Measurements from ENCODE around the gene CLCN2. TPM values are rescaled to one million over a fixed set of nuclear protein-coding genes. Genes with fewer than 3 reads are reported as not detected.

The CLCN2 gene
- total RNA-seq, 1 donor from 2014 or later = 9.0 TPM

- H3K27ac ChIP-seq (ENCODE audit: low read depth, low read length) = no peak overlapping the region
- Mint-ChIP-seq H3K4me1 (ENCODE audit: low read depth, unreplicated experiment) (no peaks in the 10 kb centered on the region), H3K4me3 (ENCODE audit: unreplicated experiment) (no peak overlapping the region), H3K36me3 (ENCODE audit: low read depth, unreplicated experiment) (peaks cover 5% of the 10 kb centered on the region), H3K9me3 (ENCODE audit: unreplicated experiment) (no peaks in the 10 kb centered on the region), H3K27ac (ENCODE audit: unreplicated experiment) (no peak overlapping the region), H3K27me3 (ENCODE audit: low read depth, unreplicated experiment) (peaks cover 61% of the 10 kb centered on the region)
- no peak overlapping the region for H2AFZ ChIP-seq (ENCODE audit: low read depth, low read length)
- H3K4me3 ChIP-seq (ENCODE audit: insufficient read depth, low read depth, low read length) = no peak overlapping the region
- H3K4me1 ChIP-seq (ENCODE audit: insufficient read depth, low read length) = no peaks in the 10 kb centered on the region
- TF ChIP-seq CTCF (IDR thresholded peaks at IDR 0.05; ENCODE audit: insufficient read depth, low read depth, low read length) (no peak), EZH2 (IDR thresholded peaks at IDR 0.05; ENCODE audit: insufficient read depth, low read length) (no peak)
- FAIRE-seq = no peak
- H3K9me3 ChIP-seq (ENCODE audit: insufficient read depth, low read depth, low read length) = no peaks in the 10 kb centered on the region
- H3K79me2 ChIP-seq (ENCODE audit: insufficient read depth, low read length) = no peaks in the 10 kb centered on the region
- peaks cover 27% of the 10 kb centered on the region for H3K27me3 ChIP-seq (ENCODE audit: insufficient read depth, low read length)
- no peak overlapping the region for H3K4me2 ChIP-seq (ENCODE audit: low read length)
- H3K36me3 ChIP-seq (ENCODE audit: insufficient read depth, low read length) = no peaks in the 10 kb centered on the region
- H4K20me1 ChIP-seq (ENCODE audit: insufficient read depth, low read length) = no peaks in the 10 kb centered on the region
- no peak for DNase-seq (ENCODE audit: low read depth)
- H3K9ac ChIP-seq (ENCODE audit: low read length) = no peak overlapping the region
These were observed 24.8 kb upstream of the CLCN2 start for GRCh38 chr3:184386047-184386806.

- no peak for DNase-seq (ENCODE audit: low read depth)
- peaks cover 53% of the 10 kb centered on the region for H3K27me3 Mint-ChIP-seq (ENCODE audit: low read depth, unreplicated experiment)
- Histone ChIP-seq H3K4me2 (ENCODE audit: low read length) (no peak overlapping the region), H3K9me3 (ENCODE audit: insufficient read depth, low read depth, low read length) (no peaks in the 10 kb centered on the region), H3K4me1 (ENCODE audit: insufficient read depth, low read length) (peaks cover 5% of the 10 kb centered on the region), H3K9ac (ENCODE audit: low read length) (no peak overlapping the region), H3K27me3 (ENCODE audit: insufficient read depth, low read length) (peaks cover 26% of the 10 kb centered on the region), H3K27ac (ENCODE audit: low read depth, low read length) (no peak overlapping the region), H3K4me3 (ENCODE audit: insufficient read depth, low read depth, low read length) (no peak overlapping the region), H3K36me3 (ENCODE audit: insufficient read depth, low read length) (no peaks in the 10 kb centered on the region), H2AFZ (ENCODE audit: low read depth, low read length) (no peak overlapping the region), H3K79me2 (ENCODE audit: insufficient read depth, low read length) (no peaks in the 10 kb centered on the region), H4K20me1 (ENCODE audit: insufficient read depth, low read length) (no peaks in the 10 kb centered on the region)
- no peak for FAIRE-seq
- H3K4me1 Mint-ChIP-seq (ENCODE audit: low read depth, unreplicated experiment) = no peaks in the 10 kb centered on the region
- H3K9me3 Mint-ChIP-seq (ENCODE audit: unreplicated experiment) = no peaks in the 10 kb centered on the region
- no peak overlapping the region for H3K27ac Mint-ChIP-seq (ENCODE audit: unreplicated experiment)
- H3K4me3 Mint-ChIP-seq (ENCODE audit: unreplicated experiment) = no peak overlapping the region
- TF ChIP-seq CTCF (IDR thresholded peaks at IDR 0.05; ENCODE audit: insufficient read depth, low read depth, low read length) = no peak
- TF ChIP-seq EZH2 (IDR thresholded peaks at IDR 0.05; ENCODE audit: insufficient read depth, low read length) = no peak
- H3K36me3 Mint-ChIP-seq (ENCODE audit: low read depth, unreplicated experiment) = peaks cover 2% of the 10 kb centered on the region
These were observed 23.5 kb upstream of the CLCN2 start for GRCh38 chr3:184384856-184385422.

- Histone ChIP-seq H3K27me3 (ENCODE audit: insufficient read depth, low read length) (peaks cover 28% of the 10 kb centered on the region), H3K9ac (ENCODE audit: low read length) (no peak overlapping the region), H3K4me1 (ENCODE audit: insufficient read depth, low read length) (peaks cover 5% of the 10 kb centered on the region), H3K27ac (ENCODE audit: low read depth, low read length) (no peak overlapping the region), H3K79me2 (ENCODE audit: insufficient read depth, low read length) (no peaks in the 10 kb centered on the region), H3K4me2 (ENCODE audit: low read length) (no peak overlapping the region), H3K4me3 (ENCODE audit: insufficient read depth, low read depth, low read length) (no peak overlapping the region), H3K9me3 (ENCODE audit: insufficient read depth, low read depth, low read length) (no peaks in the 10 kb centered on the region), H4K20me1 (ENCODE audit: insufficient read depth, low read length) (no peaks in the 10 kb centered on the region), H2AFZ (ENCODE audit: low read depth, low read length) (no peak overlapping the region), H3K36me3 (ENCODE audit: insufficient read depth, low read length) (no peaks in the 10 kb centered on the region)
- Mint-ChIP-seq H3K4me1 (ENCODE audit: low read depth, unreplicated experiment) (peaks cover under 1% of the 10 kb centered on the region), H3K9me3 (ENCODE audit: unreplicated experiment) (no peaks in the 10 kb centered on the region), H3K27ac (ENCODE audit: unreplicated experiment) (no peak overlapping the region), H3K4me3 (ENCODE audit: unreplicated experiment) (no peak overlapping the region), H3K36me3 (ENCODE audit: low read depth, unreplicated experiment) (peaks cover 2% of the 10 kb centered on the region), H3K27me3 (ENCODE audit: low read depth, unreplicated experiment) (peaks cover 49% of the 10 kb centered on the region)
- DNase-seq (ENCODE audit: low read depth) (no peak), FAIRE-seq (no peak)
- TF ChIP-seq CTCF (IDR thresholded peaks at IDR 0.05; ENCODE audit: insufficient read depth, low read depth, low read length) (no peak), EZH2 (IDR thresholded peaks at IDR 0.05; ENCODE audit: insufficient read depth, low read length) (no peak)
These were observed 22.9 kb upstream of the CLCN2 start for GRCh38 chr3:184384342-184384741.

Data from astrocyte (in vitro differentiated cells and primary cell).